ENCODE results near the gene RASSF3. TPM values are rescaled to one million over a fixed set of nuclear protein-coding genes. Genes with fewer than 3 reads are reported as not detected.

The RASSF3 gene
- total RNA-seq, 1 experiment from 2014 or later: 30.5 TPM

DNA sequence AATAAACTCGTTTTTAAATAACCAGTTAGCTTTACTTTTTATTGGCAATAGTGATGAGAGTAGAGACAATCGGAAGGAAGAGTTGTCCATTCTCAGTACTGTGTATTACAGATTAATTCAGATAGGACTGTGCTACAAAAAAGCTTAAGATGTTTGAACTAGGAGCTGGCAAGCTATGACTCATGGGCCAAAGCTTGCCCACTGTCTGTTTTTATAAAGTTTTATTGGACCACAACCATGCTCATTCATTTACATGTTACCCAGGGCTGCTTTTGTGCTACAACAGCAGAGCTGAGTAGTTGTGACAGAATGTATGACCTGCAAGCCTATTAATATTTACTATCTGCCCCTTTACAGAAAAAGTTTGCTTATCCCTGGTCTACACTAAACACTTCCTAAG lies 129.5 kb downstream of the RASSF3 start:
- ChIA-PET POLR2A (no interaction called here), CTCF (interaction anchor here (0.6 to 1.5 kb wide), 5 partner anchors 42 to 308 kb away, joined by 3 to 6 read pairs (median 4); no protein-coding TSS in a partner anchor)
- TF ChIP-seq, protein P1, sequence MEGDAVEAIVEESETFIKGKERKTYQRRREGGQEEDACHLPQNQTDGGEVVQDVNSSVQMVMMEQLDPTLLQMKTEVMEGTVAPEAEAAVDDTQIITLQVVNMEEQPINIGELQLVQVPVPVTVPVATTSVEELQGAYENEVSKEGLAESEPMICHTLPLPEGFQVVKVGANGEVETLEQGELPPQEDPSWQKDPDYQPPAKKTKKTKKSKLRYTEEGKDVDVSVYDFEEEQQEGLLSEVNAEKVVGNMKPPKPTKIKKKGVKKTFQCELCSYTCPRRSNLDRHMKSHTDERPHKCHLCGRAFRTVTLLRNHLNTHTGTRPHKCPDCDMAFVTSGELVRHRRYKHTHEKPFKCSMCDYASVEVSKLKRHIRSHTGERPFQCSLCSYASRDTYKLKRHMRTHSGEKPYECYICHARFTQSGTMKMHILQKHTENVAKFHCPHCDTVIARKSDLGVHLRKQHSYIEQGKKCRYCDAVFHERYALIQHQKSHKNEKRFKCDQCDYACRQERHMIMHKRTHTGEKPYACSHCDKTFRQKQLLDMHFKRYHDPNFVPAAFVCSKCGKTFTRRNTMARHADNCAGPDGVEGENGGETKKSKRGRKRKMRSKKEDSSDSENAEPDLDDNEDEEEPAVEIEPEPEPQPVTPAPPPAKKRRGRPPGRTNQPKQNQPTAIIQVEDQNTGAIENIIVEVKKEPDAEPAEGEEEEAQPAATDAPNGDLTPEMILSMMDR (IDR thresholded peaks at IDR 0.05; ENCODE audit: unreplicated experiment): no peak
- no peaks in the 10 kb centered on the region for H3K9me3 Mint-ChIP-seq (ENCODE audit: unreplicated experiment)
- H3K36me3 Mint-ChIP-seq (ENCODE audit: insufficient read depth, unreplicated experiment): peaks cover 79% of the 10 kb centered on the region
- no peak overlapping the region for H3K27ac Mint-ChIP-seq (ENCODE audit: low read depth, unreplicated experiment)
- no TSS peak for BruUV-seq (replicated peaks)
- H3K4me3 Mint-ChIP-seq (ENCODE audit: unreplicated experiment): no peak overlapping the region
- no peaks in the 10 kb centered on the region for H3K27me3 Mint-ChIP-seq (ENCODE audit: insufficient read depth, unreplicated experiment)
- H3K4me1 Mint-ChIP-seq (ENCODE audit: insufficient read depth, unreplicated experiment): peaks cover 16% of the 10 kb centered on the region
- peak; percentile 26 for DNase-seq (ENCODE audit: unreplicated experiment)
- intact Hi-C loops (cut with micrococcal nuclease): no loop called here

DNA sequence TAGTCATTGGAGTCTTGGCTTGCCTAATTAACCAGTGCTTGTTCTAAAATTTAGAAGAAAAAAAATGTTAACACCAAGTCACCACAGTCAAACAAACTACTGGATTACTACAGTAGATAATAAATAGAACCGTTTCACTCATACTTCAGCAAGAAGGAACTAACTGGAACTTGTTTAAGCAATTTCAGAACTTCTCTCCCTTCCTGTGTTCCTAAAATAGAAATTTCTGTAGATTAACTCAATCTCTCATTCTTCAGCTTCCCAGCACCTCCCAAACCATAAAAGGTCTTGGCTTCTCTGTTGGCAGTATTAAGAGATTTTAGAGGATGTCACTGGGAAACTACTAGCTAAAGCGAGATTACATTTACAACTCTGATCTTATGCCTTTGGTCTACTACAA lies 130.4 kb downstream of the RASSF3 start:
- Mint-ChIP-seq H3K36me3 (ENCODE audit: insufficient read depth, unreplicated experiment) (peaks cover 79% of the 10 kb centered on the region), H3K4me1 (ENCODE audit: insufficient read depth, unreplicated experiment) (peaks cover 16% of the 10 kb centered on the region), H3K27ac (ENCODE audit: low read depth, unreplicated experiment) (no peak overlapping the region), H3K27me3 (ENCODE audit: insufficient read depth, unreplicated experiment) (no peaks in the 10 kb centered on the region), H3K4me3 (ENCODE audit: unreplicated experiment) (no peak overlapping the region), H3K9me3 (ENCODE audit: unreplicated experiment) (no peaks in the 10 kb centered on the region)
- intact Hi-C loops (cut with micrococcal nuclease): no loop called here
- ChIA-PET POLR2A (no interaction called here), CTCF (interaction anchor here (0.6 to 1.3 kb wide), 2 partner anchors 41 to 191 kb away, joined by 3 to 4 read pairs; no protein-coding TSS in a partner anchor)
- BruUV-seq (replicated peaks): no TSS peak
- TF ChIP-seq, protein P1 (IDR thresholded peaks at IDR 0.05; ENCODE audit: unreplicated experiment): no peak
- DNase-seq (ENCODE audit: unreplicated experiment): no peak

GRCh38 chr12:64742416-64742815 lies 132.1 kb downstream of the RASSF3 start:
- no peak for DNase-seq (ENCODE audit: unreplicated experiment)
- ChIA-PET POLR2A (no interaction called here), CTCF (no interaction called here)
- intact Hi-C loops (cut with micrococcal nuclease): no loop called here
- no peak overlapping the region for H3K27ac Mint-ChIP-seq (ENCODE audit: low read depth, unreplicated experiment)
- H3K36me3 Mint-ChIP-seq (ENCODE audit: insufficient read depth, unreplicated experiment): peaks cover 62% of the 10 kb centered on the region
- no TSS peak for BruUV-seq (replicated peaks)
- no peaks in the 10 kb centered on the region for H3K27me3 Mint-ChIP-seq (ENCODE audit: insufficient read depth, unreplicated experiment)
- H3K9me3 Mint-ChIP-seq (ENCODE audit: unreplicated experiment): no peaks in the 10 kb centered on the region
- peaks cover 18% of the 10 kb centered on the region for H3K4me1 Mint-ChIP-seq (ENCODE audit: insufficient read depth, unreplicated experiment)
- TF ChIP-seq, protein P1 (IDR thresholded peaks at IDR 0.05; ENCODE audit: unreplicated experiment): no peak
- no peak overlapping the region for H3K4me3 Mint-ChIP-seq (ENCODE audit: unreplicated experiment)

DNA sequence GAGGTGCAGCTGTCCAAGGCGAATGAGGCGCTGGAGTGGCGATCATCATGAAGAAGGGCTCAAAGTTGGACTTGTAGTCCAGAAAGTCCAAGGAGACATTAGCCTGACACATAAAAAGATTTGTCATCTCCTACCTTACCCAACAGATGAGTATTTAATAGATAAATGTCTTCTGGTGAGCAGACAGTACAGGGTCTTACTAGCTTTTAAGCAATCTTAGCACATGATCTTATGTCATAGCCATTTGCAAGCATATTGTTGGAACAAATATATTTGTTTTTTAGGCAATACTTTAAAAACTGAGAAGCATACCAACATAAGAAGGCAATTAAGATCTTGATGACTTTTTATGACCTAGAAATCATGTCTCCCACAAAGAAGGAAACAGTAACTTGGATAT lies 132.9 kb downstream of the RASSF3 start:
- ChIA-PET POLR2A (interaction anchor here (1.9 to 2.2 kb wide), 2 partner anchors 9 to 16 kb away, joined by 11 to 17 read pairs; partner anchors contain the start of gene GNS), CTCF (interaction anchor here (0.5 to 1.1 kb wide), 2 partner anchors 16 to 882 kb away, joined by 3 to 4 read pairs; no protein-coding TSS in a partner anchor)
- Mint-ChIP-seq H3K27me3 (ENCODE audit: insufficient read depth, unreplicated experiment) (no peaks in the 10 kb centered on the region), H3K4me1 (ENCODE audit: insufficient read depth, unreplicated experiment) (peaks cover 18% of the 10 kb centered on the region), H3K36me3 (ENCODE audit: insufficient read depth, unreplicated experiment) (peaks cover 54% of the 10 kb centered on the region), H3K27ac (ENCODE audit: low read depth, unreplicated experiment) (no peak overlapping the region), H3K4me3 (ENCODE audit: unreplicated experiment) (no peak overlapping the region), H3K9me3 (ENCODE audit: unreplicated experiment) (no peaks in the 10 kb centered on the region)
- DNase-seq (ENCODE audit: unreplicated experiment): no peak
- intact Hi-C loops (cut with micrococcal nuclease): no loop called here
- no TSS peak for BruUV-seq (replicated peaks)
- TF ChIP-seq, protein P1 (IDR thresholded peaks at IDR 0.05; ENCODE audit: unreplicated experiment): no peak

All from MCF 10A (cell line).